HG03025 (cell line): Measurements from ENCODE around the gene PLA2G2D.

ENCODE experiments used
- ATAC-seq: cut with Tn5 transposase; IDR thresholded peaks from one replicate; pipeline ENCODE4 v1.9.1; 2021; ENCODE audit warnings: mild to moderate bottlenecking, moderate library complexity; ENCODE audit not compliant: unreplicated experiment, low FRiP score

PLA2G2D gene, protein sequence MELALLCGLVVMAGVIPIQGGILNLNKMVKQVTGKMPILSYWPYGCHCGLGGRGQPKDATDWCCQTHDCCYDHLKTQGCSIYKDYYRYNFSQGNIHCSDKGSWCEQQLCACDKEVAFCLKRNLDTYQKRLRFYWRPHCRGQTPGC

DNA sequence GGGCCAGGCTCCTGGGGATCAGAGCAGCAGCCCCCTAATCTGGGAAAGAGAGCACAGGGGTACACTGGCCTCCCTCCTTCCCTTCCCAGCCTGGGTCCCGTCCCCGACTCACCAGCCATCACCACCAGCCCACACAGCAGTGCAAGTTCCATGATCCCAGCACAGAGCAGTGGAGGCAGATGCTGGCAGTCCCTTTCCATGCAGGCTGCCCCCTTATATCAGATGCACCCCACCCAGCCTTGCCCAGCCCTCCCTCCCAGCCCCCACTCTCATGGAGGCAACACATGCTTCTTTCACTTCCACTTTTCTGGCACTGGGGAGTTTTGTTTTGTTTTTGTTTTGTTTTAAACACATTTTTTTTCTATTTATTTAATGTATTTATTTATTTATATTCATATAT, at the start of gene PLA2G2D:
TSS of gene PLA2G2D (minus strand) at position 190 of the 400 bp plus-strand sequence. CDS start at position 152, 38 bp downstream.
- ATAC-seq, result no peak

DNA sequence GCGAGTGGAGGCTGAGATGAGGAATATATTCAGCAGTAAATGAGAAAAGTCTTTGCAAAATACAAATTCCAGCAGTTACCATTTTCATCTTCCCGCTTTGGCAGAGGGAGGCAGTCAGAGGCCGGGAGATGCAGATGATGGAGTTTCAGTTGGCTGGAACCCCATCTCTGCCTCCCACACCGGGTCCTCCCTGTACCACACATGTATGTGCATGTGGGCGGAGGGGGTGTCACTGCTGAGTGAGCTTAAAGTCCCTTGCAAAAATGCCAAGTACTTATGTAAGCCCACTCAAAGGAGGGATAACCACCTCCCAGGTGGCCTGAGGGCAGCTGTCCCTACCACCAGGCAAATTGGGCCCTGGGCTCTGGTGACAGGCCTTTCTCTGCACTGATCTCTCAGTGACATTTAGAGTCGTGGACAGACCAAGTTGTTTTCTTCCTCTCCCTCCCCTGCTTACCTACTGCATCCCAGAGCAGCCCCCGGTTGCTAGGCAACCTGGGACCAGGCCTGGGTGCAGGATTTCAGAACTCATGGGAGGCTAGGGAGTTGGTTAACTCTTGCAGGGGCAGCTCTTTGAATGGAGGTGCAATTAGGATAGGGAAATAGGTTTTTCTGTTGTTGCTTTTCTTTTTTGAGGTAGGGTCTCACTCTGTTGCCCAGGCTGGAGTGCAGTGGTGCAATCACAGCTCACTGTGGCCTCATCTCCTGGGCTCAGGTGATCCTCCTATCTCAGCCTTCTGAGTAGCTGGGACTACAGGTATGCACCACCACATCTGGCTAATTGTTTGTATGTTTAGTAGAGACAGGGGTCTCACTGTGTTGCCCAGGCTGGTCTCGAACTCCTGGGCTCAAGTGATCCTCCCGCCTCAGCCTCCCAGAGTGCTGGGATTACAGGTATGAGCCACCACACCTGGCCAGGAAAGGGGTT, 49.5 kb upstream of the PLA2G2D start:
- no peak for ATAC-seq

DNA sequence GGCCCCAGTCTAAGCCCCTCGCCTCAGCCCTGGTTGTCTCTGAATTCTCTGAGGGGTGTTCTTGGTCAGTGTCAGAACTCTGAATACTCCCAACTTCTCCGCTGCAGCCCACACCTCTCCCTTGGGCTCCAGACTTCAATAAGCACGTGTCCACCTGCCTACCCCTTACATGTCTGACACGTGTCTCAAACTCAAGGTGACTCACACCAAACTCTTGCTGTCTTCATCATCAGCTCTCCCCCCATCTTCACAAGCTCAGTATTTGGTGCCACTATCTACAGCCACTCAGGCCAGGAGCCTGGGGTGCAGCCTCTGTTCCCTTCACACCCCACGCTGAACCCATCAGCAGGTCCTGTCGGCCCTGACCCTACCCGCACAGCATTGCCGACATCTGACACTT, 47.8 kb upstream of the PLA2G2D start:
- no peak for ATAC-seq

DNA sequence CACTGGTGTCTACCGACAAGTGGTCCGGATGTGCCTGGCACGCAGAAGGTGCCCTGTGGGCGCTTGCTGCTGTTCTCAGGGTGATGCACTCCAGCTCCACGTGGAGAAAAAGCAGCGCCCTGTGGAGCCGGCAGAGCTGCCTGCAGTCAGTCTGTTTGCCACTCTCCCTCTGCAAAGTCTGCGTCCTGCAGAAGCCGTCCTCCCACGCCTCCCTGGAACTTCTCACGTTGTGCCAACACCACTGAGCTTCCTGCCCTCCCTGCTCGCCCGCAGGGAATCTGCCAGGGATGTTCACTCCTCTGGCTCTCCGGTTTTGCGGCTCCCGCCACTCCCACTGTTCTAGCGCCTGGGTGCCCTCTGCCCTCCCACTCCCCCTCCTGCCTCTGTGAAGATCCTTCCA, 46.7 kb upstream of the PLA2G2D start:
- ATAC-seq, result no peak

DNA sequence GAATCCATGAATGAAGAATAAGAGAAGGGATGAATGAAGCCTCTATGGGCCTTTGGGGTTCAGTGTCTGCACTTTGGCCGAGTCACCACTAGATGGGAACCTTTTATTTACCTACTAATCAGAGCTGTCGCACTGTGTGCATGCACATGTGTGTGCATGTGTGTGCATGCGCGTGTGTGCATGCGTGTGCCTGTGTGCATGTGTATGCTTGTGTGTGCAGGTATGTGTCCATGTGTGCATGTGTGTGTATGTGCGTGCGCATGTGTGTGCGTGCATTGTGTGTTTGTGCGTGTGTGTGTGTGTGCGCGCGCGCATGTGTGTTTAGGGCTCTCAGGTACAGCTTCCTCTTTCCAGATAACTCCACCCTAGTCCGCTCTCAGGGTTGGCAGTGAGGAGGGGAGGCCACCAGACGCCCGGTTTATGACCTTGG, 46.2 kb upstream of the PLA2G2D start:
- ATAC-seq, result no peak

DNA sequence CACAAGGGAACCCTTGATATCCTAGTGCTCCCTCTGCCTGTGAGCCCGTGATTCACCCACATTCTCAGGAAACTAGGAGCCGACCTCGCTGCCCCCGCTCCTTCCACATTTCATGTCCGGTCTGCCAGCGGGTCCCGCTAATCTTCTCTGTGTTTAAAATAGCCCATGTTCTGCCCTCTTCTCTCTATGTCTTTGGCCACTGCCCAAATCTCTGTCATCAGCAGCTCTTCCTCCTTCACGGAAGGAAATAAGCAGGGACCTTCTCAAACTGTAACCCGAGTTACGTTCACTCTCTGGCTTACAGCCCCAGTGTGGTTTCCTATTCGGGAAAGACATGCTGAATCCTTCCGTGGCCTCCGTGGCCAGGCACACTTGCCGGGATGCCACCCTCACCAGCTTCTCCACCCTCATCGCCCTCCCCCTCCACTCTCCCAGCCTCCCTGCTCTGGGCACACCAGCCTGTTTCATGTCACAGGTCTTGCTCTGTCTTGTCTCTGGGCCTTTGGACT, 45.4 kb upstream of the PLA2G2D start:
- no peak for ATAC-seq

DNA sequence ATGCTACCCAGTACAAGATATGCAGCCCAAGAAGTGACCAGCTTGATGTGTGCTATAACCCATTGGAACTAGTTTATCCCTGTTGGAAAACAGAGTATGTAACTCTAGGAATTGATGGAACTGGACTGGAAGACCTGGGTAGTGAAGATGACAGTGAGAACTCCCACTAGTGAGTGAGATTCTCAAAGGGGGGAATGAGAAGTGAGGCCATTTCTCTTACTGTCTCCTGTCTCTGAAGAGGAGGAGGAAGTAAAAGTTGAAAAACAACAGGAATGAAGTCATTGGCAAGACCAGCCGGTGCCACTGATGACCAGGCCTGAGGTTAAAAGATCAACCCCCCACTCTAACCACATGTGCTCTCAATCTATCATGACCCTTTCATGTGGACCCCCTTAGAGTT, 40.7 kb upstream of the PLA2G2D start:
- ATAC-seq, result no peak

DNA sequence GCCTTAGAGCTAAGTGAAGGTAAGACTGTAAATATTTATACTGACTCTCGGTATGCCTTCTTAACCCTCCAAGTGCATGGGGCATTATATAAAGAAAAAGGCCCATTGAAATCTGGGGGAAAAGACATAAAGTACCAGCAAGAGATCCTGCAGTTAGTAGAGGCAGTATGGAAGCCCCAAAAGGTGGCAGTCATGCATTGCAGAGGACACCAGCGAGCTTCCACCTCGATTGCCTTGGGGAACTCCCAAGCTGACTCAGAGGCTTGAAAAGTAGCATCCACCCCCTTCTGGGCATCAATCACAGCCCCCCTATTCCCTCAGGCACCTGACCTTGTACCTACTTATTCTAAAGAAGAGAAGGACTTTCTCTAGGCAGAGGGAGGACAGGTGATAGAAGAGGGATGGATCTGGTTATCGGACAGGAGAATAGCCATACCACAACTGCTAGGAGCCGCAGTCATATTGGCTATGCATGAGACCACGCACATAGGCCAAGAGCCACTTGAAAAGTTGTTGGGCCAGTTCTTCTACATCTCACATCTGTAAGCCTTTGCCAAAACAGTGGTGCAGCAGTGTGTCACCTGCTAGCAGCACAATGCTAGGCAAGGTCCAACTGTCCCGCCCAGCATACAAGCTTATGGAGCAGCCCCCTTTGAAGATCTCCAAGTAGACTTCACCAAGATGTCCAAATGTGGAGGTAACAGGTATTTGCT, 39.2 kb upstream of the PLA2G2D start:
- ATAC-seq, result no peak

DNA sequence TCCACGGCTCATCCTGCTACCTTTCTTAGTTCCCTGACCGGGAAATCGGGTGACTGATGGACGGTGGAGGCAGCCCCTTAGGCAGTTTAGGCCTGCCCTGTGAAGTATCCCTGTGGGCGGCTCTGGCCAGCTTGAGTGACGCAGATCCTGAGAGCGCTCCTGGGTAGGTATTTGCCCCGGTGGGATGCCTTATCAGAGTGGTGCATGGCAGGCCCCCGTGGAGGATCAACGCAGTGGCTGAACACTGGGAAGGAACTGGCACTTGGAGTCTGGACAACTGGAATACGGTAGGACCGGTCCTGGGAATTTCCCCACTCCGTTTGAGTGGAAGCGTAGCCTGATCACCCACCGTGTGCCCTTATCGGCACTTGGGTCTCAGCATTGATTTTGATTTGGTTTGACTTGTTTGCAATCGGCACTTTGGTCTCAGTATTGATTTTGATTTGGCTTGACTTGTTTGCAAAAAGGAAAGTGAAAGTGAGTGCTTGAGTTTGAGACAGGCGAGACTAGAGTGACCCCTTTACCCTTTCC, 35.0 kb upstream of the PLA2G2D start:
- ATAC-seq, result no peak

DNA sequence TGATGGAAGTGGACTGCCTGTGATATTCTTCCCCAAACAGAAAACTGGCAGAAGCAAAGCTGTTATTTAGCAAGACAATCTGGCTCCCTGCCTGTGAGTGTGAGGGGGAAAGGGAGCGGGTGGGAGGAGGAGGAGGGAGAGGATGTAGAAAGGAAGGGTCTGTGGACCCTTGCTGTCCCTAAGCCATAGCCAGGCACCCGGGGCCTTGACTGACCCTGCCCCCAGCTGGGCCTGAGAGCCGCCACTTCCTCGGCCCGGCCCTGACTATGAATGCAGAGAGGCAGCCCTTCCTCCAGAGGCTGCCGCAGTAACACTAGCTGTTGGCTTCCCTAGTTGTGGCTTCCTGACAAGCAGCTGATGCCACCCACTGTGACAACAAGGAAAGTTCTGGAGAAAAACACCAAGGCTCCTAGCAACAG, 33.7 kb upstream of the PLA2G2D start:
- no peak for ATAC-seq

DNA sequence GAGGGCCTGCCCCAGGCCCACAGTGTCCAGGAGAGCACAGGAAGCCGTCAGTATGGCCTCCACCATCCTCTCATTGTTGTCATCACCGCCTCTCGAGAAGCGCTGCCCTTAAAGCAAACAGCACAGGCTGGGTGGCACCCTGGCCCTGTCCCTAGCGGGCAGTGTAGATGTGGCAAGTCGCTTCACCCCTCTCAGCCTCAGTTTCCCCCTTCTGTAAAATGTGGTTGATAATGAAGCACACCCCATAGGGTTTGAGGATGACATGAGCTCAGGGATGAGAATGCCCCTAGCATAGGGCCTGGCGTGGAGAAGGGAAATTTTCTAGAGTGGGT, 33.2 kb upstream of the PLA2G2D start:
- no peak for ATAC-seq

DNA sequence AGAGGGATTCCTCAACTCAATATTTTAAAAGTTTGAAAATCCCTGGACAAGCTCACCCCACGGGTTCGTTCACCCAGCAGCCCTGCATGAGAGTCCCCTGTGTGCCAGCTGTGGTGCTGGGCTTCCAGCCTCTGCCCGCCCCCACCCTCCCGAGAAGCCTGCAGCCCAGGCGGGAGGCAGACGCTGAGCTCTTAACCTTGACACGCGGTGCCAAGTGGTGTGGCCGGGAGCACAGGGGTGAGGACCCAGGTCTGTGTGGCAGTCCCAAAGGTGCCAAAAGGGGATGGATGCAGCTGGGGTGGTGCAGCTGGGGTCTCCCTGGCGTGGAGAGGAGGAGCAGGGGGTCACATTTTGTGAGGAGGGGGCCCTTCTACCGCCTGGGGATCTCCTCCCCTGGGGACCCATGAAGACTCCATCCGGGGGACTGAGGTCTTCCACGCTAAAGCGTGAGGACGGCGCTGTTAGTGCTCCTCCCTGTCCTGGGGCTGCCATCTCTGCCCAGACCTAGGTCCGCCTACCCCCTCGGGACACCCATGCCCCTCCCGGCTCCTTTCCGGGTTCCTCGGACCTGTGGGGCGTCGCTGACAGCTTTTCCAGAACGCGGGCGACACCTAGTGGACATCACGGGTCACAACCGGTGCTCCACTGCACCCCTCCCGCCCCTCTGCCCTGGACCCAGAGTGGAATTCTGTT, 32.7 kb upstream of the PLA2G2D start:
- no peak for ATAC-seq

DNA sequence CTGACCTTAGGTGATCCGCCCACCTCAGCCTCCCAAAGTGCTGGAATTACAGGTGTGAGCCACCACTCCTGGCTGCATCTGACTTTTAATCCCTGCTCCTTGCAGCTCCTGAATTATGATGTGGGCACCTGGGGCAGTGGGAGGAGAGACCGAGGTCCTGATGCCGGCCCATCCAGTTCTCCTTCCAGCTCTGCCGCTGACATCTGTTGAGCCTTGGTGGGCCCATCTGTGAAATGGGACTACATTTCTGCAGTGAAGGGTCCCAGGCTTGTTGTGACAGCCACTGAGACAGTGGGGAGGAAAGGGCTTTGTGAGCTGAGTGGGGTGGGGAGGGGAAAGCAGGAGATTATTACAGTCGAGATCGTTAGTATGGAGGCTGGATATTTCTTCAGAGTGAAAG, 31.6 kb upstream of the PLA2G2D start:
- ATAC-seq, result no peak

DNA sequence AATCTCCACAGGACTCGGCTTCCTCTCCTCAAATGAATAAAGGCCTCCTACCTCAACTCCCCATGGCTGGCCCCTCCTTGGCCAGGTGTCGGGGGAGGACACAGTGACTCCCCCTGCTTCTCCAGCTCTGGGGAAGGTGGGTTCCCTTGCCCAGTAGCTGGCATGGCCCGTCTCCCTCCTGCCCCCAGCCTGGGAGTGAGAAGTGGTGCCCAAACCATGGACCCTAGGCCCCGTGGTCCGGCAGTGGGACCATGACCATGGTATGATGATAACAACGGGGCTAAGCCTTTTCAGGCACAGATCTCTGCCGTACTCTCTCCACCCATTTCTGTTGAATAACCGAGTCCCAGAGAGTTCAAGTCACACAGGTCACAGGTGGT, 31.0 kb upstream of the PLA2G2D start:
- no peak for ATAC-seq

DNA sequence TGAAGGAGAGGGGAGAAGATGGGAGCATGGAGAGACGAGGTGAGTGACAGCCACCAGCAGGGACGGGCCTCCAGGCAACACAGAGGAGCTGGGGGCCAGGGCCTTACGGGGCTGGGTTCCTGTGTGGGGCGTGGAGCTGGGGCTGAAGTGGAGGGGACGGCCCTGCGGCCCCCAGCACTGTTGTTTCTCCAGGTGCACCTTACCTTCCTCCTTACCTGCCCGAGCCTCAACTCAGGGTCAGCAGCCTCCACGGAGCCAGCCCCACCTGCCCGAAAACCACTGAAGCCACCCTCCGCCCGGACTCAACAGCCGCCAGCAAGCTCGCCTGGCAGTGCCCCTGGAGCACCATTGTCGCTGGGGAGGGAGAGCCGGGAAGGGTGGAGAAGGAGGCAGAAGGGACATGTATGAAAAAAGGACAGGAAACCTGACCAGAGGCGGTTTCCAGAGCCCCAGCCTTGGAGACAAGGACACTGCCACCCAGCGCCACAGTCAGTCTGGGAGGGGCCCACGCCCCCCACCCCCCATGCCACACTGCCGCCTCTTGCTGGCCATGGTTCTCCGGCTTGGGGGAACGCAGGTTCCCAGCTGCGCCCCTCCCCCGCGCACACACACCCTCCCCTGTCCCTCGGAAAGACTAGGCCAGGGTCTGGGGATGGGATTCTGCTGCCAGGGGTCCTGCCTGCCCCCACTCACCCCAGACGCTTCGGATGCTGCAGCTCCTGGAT, 30.4 kb upstream of the PLA2G2D start:
- ATAC-seq, result no peak

DNA sequence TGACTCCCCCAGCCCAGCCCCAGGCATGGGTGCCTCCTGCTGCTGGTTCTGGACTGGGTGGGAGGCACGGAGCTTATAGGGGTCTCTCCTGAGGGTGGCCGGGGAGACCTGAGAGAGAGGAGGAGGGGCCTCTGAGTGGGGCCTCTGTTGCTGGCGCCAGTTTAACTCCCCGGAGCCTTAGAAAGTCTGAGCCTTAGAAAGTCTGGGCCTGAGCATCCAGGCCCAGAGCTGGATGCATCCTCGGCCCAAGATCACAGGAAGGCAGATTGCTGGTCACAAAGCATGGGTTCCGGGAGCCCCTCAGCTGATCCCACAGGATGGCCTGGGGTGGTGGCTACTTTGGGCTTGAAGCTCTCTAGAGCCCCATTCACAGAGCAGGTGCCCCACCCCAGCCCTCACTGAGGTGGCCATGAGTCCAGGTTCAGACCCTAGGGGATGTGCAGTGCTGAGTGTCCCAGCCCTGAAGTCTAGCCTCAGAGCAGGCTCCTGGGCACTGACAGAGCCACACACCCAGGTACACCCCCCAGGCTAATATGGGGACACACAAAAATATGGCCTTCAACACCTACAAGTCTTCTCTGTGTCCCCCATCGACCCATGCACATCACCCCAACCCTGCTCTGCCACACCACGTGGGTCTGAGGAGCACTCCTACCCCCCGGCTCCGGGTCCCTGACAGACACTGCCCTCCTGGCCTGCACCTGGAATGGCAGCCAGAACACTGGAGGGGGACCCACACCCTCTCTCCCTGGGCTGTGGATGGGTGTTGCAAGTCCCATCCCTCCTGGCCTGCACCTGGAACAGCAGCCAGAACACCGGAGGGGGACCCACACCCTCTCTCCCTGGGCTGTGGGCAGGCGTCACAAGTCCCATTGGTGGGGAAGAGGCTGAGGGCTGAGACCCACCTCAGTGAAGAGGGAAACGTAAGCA, 29.5 kb upstream of the PLA2G2D start:
- ATAC-seq, result no peak

DNA sequence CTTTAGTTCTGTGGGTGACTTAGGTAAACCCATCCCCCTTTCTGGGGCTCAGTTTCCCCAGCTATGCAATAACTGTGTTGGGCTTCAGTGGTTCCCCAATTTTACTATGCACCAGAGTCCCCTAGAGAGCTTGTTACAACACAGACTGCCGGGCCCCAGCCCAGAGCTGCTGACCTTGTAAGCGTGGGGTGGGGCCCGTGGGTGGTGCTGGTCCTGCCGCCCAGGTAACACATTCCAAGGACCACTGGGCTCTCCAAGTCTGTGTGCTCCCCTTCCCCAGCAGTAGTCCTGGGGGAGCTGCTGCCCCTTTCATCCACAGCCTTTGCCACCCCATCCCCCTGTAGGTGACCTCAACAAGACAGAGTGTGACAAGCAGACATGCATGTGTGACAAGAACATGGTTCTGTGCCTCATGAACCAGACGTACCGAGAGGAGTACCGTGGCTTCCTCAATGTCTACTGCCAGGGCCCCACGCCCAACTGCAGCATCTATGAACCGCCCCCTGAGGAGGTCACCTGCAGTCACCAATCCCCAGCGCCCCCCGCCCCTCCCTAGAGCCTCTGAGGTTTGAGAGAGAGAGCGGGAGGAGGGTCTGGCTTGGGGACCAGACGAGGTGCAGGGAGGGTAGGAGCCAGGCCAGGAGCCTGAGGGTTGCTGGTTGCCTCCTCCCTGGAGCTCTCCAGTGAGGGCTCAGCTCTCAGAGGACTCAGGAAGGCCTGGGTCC, 28.7 kb upstream of the PLA2G2D start:
- no peak for ATAC-seq
